Activated CD4-positive, CD25-positive, alpha-beta regulatory T cell (primary cell): Measurements from ENCODE around the gene MED16.
"Not testable (repeated sequence)": the region's sequence is repeated elsewhere in the genome, so short reads cannot be mapped to it uniquely, and the experiment has no call there.

Experiments used
- DNase-seq, 4 experiments: peaks; one replicate each; lab custom pipeline; 2025; lab: John Stamatoyannopoulos, UW

Gene MED16

DNA sequence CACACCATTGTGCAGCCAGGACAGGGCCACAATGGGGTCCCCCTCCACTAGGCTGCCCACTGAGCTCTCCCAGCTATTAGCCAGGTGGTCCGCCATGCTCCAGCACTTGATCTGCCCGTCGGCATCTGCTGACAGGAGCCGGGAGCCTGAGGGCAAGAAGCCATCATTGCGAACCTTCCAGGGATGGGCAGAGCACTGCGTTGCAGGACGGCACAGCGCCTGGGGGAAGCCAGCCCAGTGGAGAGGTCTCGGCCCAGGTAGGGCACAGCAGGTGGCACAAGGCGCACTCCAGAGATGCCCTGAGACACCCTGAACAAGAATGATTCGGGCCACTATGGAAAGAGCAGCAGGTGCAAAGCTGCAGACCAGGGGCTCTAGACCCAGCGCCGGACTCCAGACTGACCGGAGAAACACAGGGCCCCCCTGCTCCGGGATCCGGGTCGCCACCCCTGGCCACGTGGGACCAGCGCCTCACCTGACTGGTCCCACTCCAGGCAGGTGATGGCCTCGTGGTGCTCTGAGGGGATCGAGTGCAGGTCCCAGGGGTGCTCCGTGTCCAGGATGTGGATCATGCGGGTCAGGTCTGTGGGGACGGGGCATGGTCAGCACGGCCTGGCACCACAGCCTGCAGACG, 3.2 kb downstream of the MED16 start:
- no peak for DNase-seq

- peak in 3 of 4 experiments; percentile 36 to 54 (median 45) for DNase-seq
Measured at GRCh38 chr19:888581-889385, 4.2 kb downstream of the MED16 start.

DNA sequence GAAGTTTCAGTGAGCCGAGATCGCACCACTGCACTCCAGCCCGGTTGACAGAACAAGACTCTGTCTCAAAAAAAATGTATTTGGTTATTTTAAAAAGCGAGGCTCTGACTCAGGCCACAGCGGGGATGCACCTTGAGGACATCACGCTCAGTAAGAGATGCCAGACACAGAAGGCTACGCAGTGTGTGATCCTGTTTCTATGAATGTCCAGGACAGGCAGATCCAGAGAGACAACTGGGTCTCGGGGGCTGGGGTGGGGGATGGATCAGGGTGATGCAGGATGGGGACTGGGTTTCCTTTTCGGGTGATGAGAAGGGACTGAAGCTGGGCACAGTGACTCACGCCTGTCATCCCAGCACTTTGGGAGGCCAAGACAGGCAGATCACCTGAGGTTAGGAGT, 5.4 kb downstream of the MED16 start:
- no peak for DNase-seq

GRCh38 chr19:887072-887471, 5.9 kb downstream of the MED16 start:
- DNase-seq = no peak

- DNase-seq = no peak
Measured at GRCh38 chr19:885536-886224, 7.3 kb downstream of the MED16 start.

DNA sequence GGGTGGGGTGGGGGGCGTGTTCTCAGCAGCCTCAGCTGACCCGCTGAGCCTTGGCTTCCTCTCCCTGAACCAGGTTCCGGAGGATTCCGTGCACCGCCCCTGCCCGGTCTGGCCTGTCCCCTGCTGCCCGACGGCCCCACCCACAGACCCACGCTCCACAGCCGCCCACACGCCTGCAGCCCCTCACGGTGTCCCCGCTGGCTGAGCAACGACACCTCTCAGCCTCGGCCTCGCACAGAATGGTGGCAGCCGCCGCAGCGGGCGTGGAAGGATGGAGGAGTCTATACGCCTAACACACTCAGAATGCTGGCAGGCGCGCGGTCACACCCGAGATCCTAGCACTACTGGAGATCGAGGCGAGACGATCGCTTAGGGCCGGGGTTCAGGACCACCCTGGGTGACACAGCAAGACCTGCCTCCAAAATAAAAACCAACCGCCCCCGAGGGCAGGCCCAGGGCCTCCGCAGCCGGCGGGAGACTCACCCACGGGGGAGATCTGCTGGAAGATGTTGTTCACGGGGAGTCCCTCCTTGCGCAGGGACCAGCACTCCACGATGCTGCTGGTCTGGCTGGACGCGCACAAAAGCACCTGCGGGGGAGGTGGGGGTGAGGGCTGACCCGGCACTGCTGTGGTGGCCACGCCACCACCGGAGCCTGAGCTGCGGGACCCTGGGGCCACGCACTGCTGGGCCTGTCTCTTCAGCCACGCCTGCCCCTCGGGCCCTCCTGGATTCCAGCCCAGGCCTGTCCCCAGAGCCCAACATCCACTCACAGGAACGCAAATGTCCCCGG, 8.4 kb downstream of the MED16 start:
- no peak for DNase-seq

GRCh38 chr19:883661-884211, 9.3 kb downstream of the MED16 start:
- no peak for DNase-seq

DNA sequence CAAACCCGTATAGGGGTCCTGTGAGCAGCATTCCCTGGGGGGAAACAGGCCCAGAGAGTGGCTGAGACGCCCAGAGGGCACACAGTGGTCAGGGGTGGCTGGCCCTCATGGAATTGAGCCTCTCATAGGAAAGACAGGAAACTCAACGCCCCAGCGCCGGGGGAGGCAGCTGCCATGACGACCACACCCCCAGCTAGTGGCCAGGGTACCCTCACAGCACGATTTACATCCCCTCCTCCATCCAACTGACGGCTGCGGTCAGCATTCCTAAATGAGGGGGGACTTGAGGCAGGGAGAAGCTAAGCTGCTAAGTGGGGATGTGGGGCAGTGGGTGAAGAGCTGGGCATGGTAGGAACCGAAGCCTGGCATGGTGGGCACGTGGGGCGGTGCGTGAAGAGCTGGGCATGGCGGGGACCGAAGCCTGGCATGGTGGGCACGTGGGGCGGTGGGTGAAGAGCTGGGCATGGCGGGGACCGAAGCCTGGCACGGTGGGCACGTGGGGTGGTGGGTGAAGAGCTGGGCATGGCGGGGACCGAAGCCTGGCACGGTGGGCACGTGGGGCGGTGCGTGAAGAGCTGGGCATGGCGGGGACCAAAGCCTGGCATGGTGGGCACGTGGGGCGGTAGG, 10.0 kb downstream of the MED16 start:
- no peak for DNase-seq

DNA sequence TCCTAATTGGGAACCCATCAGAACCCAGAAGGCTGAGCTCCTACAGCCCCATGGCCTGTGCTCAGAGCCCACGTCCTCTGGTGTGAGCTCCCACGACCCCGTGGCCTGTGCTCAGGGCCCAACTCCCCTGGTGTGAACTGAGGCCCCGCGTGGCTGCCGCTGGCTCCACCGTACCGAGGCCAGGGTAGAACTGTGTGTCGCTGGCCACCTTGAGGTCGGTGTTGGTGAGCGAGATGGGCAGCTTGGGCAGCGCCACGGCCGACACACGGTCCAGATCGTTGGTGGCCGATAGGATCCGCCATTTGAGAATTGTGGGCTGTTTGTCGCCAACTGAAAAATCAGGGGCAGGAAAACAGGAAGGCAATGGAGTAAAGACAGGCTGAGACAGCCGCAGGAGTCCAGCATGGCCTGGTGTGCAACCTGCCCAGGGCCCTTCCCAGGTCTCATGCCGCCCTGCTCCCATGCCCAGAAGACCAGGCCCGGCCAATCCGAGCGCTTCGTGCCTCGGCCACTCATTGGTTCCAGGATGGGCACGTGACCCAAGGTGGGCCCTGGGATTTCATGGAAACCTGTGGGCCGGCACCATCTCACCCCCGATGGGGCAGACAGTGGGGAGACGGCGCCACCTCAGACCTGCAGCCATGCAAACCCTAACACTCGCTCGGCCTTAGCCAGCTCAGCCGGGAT, 11.5 kb downstream of the MED16 start:
- no peak for DNase-seq

DNA sequence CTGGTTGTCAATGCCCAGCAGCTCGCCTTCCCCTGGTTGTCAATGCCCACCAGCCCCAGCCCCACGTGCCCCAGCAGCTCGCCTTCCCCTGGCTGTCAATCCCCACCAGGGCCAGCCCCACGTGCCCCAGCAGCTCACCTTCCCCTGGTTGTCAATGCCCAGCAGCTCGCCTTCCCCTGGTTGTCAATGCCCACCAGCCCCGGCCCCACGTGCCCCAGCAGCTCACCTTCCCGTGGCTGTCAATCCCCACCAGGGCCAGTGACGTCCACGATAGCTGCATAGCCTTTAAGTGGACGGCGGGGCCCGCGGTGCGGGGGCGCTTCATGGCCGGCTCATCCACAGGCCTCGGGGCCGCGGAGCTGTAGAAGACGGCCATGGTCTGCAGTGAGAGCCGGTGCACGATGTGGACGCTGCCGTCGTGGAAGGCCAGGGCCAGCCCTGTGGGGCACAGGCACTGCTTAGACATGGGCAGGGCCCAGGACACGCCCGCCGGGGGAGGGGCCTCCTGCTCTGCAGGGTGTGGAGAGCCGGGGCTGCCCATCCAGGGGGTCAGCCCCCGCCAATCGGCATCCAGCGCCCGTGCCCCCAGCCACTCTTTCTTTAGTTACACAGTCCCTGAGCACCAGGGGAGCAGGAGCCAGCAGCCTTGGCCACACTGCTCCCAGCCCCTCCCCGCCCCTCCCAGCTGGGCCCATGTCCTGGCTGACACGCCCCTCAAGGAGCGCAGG, 13.1 kb downstream of the MED16 start:
- peak in 1 of 4 experiments; percentile 25 for DNase-seq

- DNase-seq = not testable (repeated sequence)
Measured at GRCh38 chr19:878751-879561, 14.0 kb downstream of the MED16 start.

DNA sequence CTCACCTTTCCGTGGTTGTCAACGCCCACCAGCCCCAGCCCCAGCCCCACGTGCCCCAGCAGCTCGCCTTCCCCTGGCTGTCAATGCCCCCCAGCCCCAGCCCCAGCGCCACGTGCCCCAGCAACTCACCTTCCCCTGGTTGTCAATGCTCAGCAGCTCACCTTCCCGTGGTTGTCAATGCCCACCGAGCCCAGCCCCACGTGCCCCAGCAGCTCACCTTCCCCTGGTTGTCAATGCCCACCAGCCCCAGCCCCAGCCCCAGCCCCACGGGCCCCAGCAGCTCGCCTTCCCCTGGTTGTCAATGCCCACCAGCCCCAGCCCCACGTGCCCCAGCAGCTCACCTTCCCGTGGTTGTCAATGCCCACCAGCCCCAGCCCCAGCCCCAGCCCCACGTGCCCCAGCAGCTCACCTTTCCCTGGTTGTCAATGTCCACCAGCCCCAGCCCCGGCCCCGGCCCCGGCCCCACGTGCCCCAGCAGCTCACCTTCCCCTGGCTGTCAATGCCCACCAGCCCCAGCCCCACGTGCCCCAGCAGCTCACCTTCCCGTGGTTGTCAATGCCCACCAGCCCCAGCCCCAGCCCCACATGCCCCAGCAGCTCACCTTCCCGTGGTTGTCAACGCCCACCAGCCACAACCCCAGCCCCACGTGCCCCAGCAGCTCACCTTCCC, 14.9 kb downstream of the MED16 start:
- not testable (repeated sequence) for DNase-seq

DNA sequence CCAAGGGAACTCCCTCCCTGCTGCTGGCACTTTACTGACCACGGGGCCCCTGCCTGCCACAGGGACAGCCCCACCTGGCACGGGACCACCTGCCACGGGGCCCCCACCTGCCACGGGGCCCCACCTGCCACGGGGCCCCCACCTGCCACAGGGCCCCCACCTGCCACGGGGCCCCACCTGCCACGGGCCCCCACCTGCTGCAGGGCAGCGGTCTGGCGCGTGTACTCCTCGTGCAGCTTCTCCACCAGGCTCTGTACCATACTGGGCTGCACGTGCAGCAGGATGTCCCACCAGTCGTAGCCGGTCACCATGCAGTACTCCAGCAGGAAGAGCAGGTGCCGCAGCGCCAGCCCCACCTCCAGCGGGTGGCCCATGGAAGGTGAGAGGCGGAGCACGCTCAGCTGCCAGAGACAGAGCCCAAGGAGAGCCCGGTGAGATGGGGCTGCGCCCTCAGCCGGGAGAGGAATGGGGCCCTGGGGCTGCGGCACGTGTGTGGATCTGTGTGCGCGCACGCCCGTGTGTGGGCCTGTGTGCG, 16.1 kb downstream of the MED16 start:
- DNase-seq = no peak

- no peak for DNase-seq
Measured at GRCh38 chr19:876089-876488, 16.9 kb downstream of the MED16 start.

DNA sequence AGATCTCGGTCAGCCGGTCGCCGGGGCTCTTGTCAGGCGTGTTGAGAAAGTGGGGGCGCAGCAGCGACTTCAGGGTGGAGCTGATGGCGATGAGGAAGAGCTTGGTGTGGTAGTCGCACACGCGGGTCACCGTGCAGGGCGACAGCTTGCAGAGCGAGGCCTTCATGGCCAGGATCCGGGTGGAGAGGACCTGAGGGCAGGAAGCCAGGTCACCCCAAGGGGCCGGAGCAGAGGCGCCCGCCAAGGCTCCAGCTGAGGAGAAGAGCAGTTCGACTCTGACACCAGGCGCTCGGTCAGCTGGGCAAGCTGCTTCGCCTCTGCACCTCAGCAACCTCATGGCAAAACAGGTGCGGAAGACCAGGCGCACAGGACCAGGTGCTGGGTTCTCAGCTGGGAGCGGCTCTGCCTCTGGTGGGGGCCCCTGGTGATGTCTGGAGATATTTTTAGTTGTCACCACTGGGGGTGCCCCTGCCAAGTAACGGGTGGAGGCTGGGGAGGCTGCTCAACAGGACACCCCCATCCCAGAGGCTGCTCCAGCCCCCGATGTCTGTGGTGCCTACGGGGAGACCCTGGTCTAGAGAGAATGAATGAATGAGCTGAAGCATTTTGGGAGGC, 17.6 kb downstream of the MED16 start:
- no peak for DNase-seq

DNA sequence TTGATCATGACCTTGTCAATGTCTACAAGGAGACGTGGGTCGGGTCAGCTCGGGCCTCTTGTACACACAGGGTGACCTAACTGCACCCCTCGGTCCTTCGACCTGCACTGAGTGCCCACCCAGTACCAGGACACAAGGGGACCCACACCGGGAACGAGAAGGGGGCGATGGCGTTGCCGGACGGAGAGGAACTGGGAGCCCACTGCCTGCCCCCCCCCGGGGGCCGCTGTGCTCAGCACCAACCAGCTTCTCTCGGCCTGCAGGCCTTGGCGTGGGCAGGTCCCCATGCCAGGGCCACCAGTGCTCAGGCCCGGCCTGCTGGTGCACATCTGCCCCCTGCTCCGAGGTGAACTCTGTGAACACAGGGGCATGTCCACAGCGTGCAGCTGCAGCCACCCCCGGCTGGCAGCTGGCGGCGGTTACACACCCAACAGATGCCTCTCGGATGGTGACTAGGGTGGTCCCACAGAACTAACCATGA, 19.4 kb downstream of the MED16 start:
- no peak for DNase-seq

DNA sequence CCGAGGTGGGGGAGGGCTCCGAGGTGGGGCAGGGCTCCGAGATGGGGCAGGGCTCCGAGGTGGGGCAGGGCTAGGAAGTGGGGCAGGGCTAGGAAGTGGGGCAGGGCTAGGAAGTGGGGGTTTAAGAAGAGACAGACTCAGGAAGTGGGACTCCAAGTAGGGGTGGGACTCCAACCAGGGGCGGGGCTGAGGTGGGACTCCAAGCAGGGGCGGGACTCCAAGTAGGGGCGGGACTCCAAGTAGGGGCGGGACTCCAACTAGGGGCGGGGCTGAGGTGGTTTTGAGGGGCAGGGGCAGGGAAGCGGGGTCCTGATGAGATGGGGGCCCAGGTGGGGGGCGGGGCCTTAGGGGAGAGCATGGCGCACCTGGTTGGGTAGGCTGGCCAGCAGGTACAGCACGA, 19.9 kb downstream of the MED16 start:
- DNase-seq = peak in 3 of 4 experiments; percentile 29 to 79 (median 74)
